Non-pigmented ciliary epithelial cell (primary cell): ENCODE results near the gene ZBTB11.
"Not testable (repeated sequence)": the region's sequence is repeated elsewhere in the genome, so short reads cannot be mapped to it uniquely, and the experiment has no call there.

Experiments used
- DNase-seq: peaks from one replicate; pipeline ENCODE4 v3.0.0-alpha.2; 2010; ENCODE audit warnings: low read depth

The ZBTB11 gene

DNA sequence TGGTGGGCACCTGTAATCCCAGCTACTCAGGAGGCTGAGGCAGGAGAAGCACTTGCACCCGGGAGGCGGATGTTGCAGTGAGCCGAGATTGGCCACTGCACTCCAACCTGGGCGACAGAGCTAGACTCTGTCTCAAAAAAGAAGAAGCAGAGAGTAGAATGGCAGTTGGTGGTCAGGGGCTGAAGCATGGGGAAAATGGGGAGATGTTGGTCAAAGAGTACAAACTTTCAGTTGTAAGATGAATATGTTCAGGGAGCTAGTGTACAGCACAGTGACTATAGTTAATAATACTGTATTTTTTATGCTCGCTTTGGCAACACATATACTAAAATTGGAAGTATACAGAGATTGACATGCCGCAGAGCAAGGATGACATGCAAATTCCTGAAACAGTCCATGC, 61.4 kb downstream of the ZBTB11 start:
- DNase-seq: no peak

DNA sequence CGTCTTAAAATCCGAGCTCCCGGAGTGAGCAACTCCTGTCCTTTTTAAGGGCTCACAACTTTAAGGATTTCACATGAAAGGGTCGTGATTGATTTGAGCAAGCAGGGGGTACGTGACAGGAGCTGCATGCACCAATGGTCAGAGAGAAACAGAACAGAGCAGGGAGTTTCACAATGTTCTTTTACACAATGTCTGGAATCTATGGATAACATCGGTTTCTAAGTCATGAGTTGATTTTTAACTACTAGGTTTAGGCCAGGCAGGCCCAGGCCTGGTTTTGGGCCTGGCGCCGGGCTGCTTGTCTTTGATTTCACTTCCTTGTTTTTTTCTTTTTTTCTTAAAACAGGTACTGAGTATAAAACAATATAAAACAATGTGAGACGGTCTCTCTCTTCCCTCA, 63.9 kb downstream of the ZBTB11 start:
- DNase-seq: not testable (repeated sequence)

DNA sequence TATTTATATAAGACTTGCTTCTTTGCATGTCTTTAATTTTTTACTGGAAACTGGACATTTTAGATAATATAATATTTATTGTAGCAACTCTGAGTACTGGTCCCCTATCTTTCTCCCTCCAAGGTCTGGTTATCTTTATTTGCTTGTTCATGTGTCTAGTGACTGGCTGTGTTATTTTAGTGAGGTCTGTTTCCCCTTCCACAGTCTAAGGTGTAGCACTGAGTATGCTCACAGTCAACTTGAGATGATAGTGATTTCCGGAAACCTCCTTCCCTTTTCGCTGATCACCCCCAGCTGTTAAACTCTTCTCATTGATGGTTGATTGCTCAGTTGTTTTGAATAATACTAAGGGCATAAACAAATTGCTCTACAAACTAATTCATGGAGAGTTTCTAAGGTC, 65.9 kb downstream of the ZBTB11 start:
- no peak for DNase-seq

DNA sequence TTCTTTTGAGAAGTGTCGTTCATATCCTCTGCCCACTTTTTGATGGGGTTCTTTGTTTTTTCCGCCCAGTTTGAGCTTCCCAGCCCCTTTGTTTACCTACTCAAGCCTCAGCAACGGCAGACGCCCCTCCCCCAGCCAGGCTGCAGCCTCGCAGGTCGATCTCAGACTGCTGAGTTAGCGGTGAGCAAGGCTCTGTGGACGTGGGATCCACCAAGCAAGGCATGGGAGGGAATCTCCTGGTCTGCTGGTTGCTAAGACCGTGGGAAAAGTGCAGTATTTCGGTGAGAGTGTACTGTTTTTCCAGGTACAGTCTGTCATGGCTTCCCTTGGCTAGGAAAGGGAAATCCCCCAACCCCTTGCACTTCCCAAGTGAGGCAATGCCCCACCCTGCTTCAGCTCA, 71.5 kb downstream of the ZBTB11 start:
- DNase-seq: not testable (repeated sequence)

DNA sequence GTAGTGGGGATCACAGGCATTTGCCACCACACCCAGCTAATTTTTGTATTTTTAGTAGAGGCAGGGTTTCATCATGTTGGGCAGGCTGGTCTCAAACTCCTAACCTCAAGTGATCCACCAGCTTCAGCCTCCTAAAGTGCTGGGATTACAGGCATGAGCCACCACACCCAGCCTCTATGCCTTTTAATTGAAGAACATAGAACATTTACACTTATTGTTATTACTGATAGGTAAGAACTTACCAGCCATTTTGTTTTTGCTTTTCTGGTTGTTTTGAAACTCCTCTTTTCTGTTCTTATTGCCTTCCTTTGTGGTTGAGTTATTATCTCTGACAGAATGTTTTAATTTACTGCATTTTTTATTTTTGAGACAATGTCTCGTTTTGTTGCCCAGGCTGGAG, 73.7 kb downstream of the ZBTB11 start:
- no peak for DNase-seq

DNA sequence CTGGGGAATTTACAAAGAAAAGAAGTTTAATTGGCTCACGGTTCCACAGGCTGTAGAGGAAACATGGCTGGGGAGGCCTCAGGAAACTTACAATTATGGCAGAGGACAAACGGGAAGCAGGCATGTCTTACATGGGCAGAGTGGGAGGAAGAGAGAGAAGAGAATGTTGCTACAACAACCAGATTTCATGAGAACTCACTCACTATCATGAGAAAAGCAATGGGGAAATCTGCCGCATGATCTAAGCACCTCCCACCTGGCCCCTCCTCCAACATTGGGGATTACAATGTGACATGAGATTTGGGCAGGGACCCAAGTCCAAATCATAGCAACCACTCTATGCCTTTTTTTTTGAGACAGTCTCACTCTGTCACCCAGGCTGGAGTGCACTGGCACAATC, 74.2 kb downstream of the ZBTB11 start:
- DNase-seq: no peak
